Osteocyte (in vitro differentiated cells): ENCODE data around the gene C11orf98. TPM values are rescaled to one million over a fixed set of nuclear protein-coding genes. Genes with fewer than 3 reads are reported as not detected.

Experiments used
- DNase-seq: peaks from one replicate; pipeline ENCODE4 v3.0.0; 2021; ENCODE audit warnings: mixed read lengths; ENCODE audit not compliant: unreplicated experiment; ENCODE audit errors: extremely low spot score
- H3K27ac Mint-ChIP-seq: one replicate; pipeline ENCODE4 v1.8.0; 2021; ENCODE audit warnings: mild to moderate bottlenecking, mixed read lengths; ENCODE audit not compliant: unreplicated experiment
- H3K27me3 Mint-ChIP-seq: one replicate; pipeline ENCODE4 v1.8.0; 2021; ENCODE audit warnings: mixed read lengths; ENCODE audit not compliant: unreplicated experiment
- H3K36me3 Mint-ChIP-seq: one replicate; pipeline ENCODE4 v1.8.0; 2021; ENCODE audit warnings: mixed read lengths; ENCODE audit not compliant: unreplicated experiment
- H3K4me1 Mint-ChIP-seq: one replicate; pipeline ENCODE4 v1.8.0; 2021; ENCODE audit warnings: mixed read lengths; ENCODE audit not compliant: unreplicated experiment
- H3K4me3 Mint-ChIP-seq: one replicate; pipeline ENCODE4 v1.8.0; 2021; ENCODE audit warnings: mild to moderate bottlenecking, moderate library complexity, mixed read lengths; ENCODE audit not compliant: unreplicated experiment
- H3K9me3 Mint-ChIP-seq: one replicate; pipeline ENCODE4 v1.8.0; 2021; ENCODE audit warnings: mixed read lengths; ENCODE audit not compliant: unreplicated experiment
- CTCF ChIP-seq: fragments of 200-600 bp; sonication (generic); IDR thresholded peaks from 2 replicates; pipeline ENCODE4 v1.5.0; 2021; ENCODE audit warnings: antibody characterized with exemption, mild to moderate bottlenecking, moderate library complexity
- total RNA-seq: library from RNA; stranded (reverse); gene quantifications from 2 replicates; pipeline ENCODE4 v1.2.1, GENCODE V29; 2021

Gene C11orf98
- total RNA-seq, 1 donor from 2014 or later = 56.3 TPM

GRCh38 chr11:62666259-62666926 is 1.4 kb upstream of the C11orf98 start:
- peak overlapping the region; percentile 96 for H3K27ac Mint-ChIP-seq
- no peak for DNase-seq
- no peaks in the 10 kb centered on the region for H3K27me3 Mint-ChIP-seq
- H3K4me1 Mint-ChIP-seq = peaks cover 39% of the 10 kb centered on the region
- H3K9me3 Mint-ChIP-seq = no peaks in the 10 kb centered on the region
- H3K4me3 Mint-ChIP-seq = peak overlapping the region; percentile 91
- H3K36me3 Mint-ChIP-seq = peaks cover 10% of the 10 kb centered on the region
- no peak for TF ChIP-seq CTCF

GRCh38 chr11:62665599-62666258 is 719 bp upstream of the C11orf98 start:
- no peak for TF ChIP-seq CTCF
- DNase-seq = no peak
- Mint-ChIP-seq H3K36me3 (peaks cover 10% of the 10 kb centered on the region), H3K27ac (peak overlapping the region; percentile 96), H3K4me3 (peak overlapping the region; percentile 91), H3K4me1 (peaks cover 34% of the 10 kb centered on the region), H3K27me3 (no peaks in the 10 kb centered on the region), H3K9me3 (no peaks in the 10 kb centered on the region)

- Mint-ChIP-seq H3K4me1 (peaks cover 25% of the 10 kb centered on the region), H3K27ac (peak overlapping the region; percentile 96), H3K9me3 (no peaks in the 10 kb centered on the region), H3K36me3 (peaks cover 10% of the 10 kb centered on the region), H3K4me3 (peak overlapping the region; percentile 91), H3K27me3 (no peaks in the 10 kb centered on the region)
- DNase-seq = no peak
- TF ChIP-seq CTCF = no peak
Measured at GRCh38 chr11:62664405-62665074, 470 bp downstream of the C11orf98 start.

- H3K9me3 Mint-ChIP-seq = no peaks in the 10 kb centered on the region
- no peak overlapping the region for H3K4me3 Mint-ChIP-seq
- no peak for TF ChIP-seq CTCF
- H3K27me3 Mint-ChIP-seq = no peaks in the 10 kb centered on the region
- H3K27ac Mint-ChIP-seq = no peak overlapping the region
- no peak for DNase-seq
- H3K4me1 Mint-ChIP-seq = peaks cover 14% of the 10 kb centered on the region
- H3K36me3 Mint-ChIP-seq = no peaks in the 10 kb centered on the region
Measured at GRCh38 chr11:62656796-62657429, 8.1 kb downstream of the C11orf98 start.
